NOMO-1 (cell line): ENCODE measurements around the gene PHTF1.
"Not testable (repeated sequence)": the region's sequence is repeated elsewhere in the genome, so short reads cannot be mapped to it uniquely, and the experiment has no call there.

Source experiments
- DNase-seq, 2 experiments: peaks; one replicate each; lab custom pipeline; 2025; ENCODE audit not compliant: unreplicated experiment in 2 of 2; lab: John Stamatoyannopoulos, UW

PHTF1 gene

DNA sequence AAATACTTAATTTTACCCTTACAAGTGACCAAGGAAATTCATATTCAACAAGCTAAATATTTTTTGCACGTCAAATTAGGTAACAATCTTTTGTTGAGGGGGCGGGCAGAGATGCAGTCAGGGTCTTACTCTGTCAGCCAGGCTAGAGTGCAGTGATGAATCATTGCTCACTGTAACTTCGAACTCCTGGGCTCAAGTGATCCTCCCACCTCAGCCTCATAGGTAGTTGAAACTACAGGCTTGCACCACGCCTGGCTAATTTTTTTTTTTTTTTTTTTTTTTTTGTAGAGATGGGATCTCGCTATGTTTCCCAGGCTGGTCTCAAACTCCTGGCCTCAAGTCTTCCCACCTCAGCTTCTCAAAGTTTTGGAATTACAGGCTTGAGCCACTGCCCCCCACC, 26.5 kb downstream of the PHTF1 start:
- DNase-seq, result no peak

DNA sequence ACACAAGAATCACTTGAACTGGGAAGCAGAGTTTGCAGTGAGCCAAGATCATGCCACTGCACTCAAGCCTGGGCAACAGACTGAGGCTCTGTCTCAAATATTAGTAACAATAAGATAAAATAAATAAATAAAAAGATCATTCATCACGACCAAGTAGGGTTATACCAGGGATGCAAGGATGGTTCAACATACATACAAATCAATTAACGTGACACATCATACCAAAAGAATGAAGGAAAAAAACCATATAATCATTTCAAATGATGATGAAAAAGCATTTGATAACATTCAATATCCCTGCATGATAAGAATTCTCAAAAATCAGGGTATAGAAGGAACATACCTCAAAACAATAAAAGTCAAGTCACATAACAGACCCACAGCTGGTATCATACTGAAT, 38.3 kb downstream of the PHTF1 start:
- no peak for DNase-seq

DNA sequence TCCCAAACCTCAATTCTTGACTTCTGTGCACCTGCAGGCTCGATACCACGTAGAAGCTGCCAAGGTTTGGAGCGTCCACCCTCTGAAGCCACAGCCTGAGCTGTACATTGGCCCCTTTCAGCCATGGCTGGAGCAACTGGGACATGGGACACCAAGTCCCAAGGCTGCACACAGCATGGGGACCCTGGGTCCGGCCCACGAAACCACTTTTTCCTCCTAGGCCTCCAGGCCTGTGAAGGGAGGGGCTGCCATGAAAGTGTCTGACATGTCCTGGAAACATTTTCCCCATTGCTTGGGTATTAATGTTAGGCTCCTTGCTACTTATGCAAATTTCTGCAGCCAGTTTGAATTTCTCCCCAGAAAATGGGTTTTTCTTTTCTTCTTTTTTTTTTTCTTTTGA, 40.7 kb downstream of the PHTF1 start:
- not testable (repeated sequence) for DNase-seq

DNA sequence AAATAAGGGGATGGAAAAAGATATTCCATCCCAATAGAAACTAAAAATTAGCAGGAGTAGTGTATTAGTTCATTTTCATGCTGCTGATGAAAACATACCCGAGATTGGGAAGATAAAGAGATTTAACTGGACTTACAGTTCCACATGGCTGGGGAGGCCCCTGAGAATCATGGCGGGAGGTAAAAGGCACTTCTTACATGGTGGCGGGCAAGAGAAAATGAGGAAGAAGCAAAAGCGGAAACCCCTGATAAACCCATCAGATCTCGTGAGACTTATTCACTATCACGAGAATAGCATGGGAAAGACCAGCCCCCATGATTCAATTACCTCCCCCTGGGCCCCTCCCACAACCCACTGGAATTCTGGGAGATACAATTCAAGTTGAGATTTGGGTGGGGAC, 41.8 kb downstream of the PHTF1 start:
- DNase-seq, result not testable (repeated sequence)

- DNase-seq, result no peak
Observed at GRCh38 chr1:113714606-113715269, 44.5 kb downstream of the PHTF1 start.

- DNase-seq, result peak in 1 of 2 experiments; percentile 12
Observed at GRCh38 chr1:113701429-113701828, 57.9 kb downstream of the PHTF1 start.

DNA sequence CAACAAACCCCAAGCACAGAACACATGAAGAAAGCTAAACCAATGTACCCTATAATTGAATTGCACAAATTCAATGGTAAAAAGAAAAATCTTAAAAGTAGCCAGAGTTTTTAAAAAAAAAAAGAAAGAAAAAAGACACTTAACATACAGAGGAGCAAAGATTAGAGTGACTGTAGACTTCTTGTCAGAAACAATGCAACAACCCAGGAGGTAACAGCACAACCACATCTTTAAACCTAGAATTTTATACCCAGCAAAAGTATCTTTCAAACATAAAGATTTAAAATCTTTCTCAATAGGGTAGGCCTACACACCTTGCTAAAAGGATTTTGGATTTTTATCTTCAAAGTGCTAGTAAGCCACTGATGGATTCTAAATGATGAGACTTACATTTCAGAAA, 64.4 kb downstream of the PHTF1 start:
- DNase-seq, result no peak

DNA sequence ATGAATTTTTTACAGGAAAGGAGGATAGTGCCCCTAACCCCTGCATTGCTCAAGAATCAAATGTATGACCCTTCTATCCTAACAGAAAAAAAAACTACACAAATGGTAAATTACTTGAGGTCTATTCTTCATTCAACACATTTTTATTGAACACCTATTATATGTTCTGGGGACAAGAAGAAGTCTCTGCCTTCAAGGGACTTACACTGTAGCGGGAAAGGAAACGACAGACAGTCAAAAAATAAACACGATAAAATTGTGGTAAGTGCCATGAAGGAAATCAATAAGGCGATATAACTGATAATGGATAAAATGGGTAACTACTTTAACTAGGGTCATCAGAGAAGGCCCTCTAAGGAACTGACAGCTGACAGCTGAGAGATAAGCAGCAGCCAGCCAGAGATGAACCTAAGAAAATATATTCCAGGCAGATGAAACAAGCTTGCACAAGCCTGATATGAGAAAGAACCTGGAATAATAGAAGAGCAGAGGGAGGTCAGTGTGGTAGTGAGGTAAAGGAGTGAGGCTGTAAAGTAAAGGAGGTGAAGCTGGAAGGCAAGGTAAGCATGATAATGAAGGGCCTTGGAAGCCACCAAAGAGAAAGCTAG, 66.4 kb downstream of the PHTF1 start:
- no peak for DNase-seq

DNA sequence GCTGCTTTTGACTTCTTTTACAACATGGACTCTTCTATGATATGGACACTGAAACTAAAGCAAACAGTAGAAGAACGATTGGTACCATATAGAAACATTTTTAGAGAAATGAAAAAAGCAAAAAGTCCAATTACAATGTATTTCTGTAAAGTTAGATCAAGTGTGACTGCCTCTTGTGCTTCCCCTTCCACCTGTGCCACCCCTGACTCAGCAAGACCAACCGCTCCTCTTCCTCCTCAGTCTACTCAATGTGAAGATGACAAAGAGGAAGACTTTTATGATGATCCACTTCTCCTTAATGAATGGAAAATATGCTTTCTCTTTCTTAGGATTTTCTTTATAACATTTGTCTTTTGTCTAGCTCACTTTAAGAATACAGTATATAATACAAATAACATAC, 66.9 kb downstream of the PHTF1 start:
- DNase-seq, result peak in 1 of 2 experiments; percentile 4

GRCh38 chr1:113691184-113691583, 68.1 kb downstream of the PHTF1 start:
- DNase-seq, result no peak

DNA sequence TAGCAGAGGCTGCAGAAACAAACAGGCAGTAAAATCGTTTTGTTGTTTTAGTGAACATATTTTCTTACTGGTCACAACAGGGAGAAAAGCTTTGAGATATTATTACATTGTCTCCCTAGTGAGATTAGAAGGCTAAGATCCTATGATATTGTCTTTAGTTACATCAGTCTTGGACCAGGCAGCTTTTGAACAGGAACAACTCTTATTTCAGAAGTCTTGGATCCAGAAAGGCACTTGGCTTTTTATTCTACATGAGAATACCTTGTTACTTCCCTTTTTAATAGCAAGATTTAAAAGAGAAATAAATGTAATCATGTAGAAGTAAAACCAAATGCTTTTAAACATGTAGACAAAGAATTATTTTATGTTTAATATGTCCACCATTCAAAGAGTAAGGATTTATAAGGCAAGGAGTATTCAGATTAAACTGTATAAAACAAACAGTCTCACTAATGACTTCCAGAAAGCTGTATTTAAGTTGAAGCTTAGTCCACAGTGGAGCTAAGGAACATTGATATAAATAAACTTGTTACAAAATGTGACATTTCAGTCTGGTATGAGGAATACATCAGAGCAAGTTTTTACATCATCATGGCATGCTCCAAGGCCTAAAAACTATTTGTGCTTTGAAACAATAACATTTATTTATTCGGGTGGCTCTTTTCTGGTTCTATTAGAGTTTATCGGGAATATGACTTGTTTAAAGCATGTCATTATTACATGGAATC, 72.2 kb downstream of the PHTF1 start:
- no peak for DNase-seq

DNA sequence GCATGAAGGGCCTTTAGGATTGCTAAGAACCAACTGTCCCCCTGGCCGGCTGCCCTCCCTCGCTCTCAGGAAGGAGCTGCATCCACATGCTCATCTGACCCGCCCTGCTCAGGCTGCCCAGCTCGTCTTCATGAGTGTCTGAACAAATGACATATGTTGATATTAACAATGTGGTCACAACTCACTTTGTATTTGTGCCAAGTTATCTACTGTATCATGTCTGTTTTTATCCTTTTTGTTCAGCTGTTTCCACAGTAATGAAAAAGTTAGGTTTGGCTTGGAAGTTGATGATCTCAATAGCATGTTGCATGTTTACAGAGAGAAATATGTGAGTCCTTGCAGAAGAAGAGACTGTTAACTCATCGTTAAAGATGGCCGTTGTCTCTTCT, 75.1 kb downstream of the PHTF1 start:
- no peak for DNase-seq

DNA sequence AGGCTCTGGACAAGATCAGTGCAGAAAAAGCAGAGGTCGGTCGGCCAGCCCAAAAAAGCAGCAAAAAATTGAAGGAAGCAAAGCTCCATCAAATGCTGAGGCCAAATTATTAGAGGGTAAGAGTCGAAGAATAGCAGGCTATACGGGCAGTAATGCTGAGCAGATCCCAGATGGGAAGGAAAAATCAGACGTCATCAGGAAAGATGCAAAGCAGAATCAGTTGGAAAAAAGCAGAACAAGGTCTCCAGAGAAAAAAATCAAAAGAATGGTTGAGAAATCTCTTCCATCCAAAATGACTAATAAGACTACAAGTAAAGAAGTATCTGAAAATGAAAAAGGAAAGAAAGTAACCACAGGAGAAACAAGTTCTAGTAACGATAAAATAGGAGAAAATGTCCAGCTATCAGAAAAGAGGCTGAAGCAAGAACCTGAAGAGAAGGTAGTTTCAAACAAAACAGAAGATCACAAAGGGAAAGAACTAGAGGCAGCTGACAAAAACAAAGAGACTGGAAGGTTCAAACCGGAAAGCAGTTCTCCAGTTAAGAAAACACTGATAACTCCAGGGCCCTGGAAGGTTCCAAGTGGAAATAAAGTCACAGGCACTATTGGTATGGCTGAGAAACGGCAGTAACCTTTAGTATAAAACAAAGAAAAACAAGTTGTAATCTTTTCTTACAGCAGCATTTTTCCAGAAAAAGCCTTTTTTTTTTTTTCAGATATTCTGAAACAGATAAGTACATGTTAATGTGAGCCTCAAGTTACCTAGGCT, 75.7 kb downstream of the PHTF1 start:
- peak in 1 of 2 experiments; percentile 19 for DNase-seq

DNA sequence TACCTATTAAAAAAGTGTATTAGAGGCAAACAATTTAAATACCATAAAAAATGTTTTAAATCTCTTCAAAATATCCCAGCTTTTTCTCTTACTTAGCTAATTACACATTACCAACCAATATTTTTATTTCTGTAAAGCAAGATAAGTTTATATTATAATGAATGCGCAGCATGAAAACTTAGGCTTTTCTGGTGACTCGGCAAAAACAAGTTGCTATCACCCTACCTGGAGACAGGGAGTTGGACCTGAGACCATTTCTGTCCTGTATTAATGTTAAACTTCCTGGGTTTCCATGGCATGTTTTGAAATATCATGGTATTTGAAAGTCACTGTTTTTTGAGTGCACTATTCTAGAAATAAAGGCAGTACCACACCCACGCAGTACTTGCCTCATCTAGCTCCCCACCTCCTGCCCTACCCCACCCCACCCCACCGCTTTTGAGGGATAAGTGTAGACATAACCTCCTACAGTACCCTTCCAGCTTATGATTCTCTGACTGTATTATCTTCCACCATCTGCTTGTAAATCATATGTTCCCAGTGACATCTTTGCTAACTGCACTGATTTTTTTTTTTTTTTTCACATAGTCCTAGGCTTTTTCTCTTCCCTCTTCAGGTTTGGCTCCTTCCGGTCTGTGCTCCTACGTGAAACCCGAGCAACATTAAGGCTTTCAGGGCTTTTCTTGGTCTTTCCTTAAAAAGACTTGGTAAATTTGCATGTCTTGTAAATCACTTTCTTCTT, 77.5 kb downstream of the PHTF1 start:
- DNase-seq, result no peak

DNA sequence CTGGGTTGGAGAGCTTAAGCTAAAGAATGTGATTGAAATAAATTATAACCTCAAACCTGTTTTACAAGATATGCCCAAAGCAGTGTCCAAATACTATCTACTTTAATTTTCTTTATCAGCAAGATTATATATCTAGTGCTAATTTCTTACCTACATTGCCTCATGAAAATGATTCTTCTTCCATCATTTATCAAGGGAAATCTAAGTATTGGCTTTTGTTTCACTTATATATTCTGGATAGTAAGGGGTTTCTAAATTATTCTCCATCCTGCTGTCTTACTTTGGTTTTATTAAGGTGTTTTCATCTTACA, 81.2 kb downstream of the PHTF1 start:
- no peak for DNase-seq

- DNase-seq, result peak in 1 of 2 experiments; percentile 33
Observed at GRCh38 chr1:113677250-113678158, 81.8 kb downstream of the PHTF1 start.

DNA sequence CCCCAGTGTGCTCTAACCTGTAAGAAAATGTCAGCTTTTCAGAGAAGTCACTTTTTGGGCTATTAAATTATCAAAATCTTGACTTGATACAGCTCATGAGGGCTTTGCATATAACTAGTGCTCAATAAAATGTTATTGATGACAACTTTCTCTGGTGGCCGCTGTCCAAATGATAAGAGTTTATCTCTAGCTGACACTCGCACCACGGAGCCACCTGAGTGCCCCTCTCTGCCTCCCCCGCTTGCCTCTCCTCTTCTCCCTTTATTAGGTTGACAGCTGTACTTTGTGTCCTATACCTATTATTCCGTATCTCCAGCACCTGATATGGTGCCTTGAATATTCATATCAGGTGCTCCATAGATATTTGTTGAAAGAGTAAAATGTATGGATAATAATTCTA, 82.8 kb downstream of the PHTF1 start:
- no peak for DNase-seq

DNA sequence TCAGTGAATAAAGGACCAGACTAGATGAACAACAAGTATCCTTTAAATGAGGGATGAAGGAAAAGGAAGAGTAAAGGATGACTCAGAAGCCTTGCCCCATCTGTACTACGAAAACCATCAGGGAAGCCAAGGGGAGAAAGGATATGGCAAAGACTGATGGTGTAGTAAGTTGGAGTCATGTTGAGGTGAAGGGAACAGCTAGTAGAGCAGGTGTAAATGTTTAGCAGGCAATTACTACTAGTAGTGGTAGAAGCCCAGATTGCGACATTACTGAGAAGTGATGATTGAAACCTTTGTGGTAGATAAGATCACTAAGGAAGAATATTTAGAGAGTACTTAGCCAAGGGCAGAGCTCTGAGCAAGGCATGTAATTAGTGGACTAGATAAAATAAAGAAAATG, 84.0 kb downstream of the PHTF1 start:
- DNase-seq, result peak in 1 of 2 experiments; percentile 30

GRCh38 chr1:113674591-113674990, 84.7 kb downstream of the PHTF1 start:
- DNase-seq, result no peak

- no peak for DNase-seq
Observed at GRCh38 chr1:113672491-113672890, 86.8 kb downstream of the PHTF1 start.
